Gastrocnemius medialis (tissue), 4 donors: ENCODE data around the gene ADIPOR2. TPM values are rescaled to one million over a fixed set of nuclear protein-coding genes. Genes with fewer than 3 reads are reported as not detected.

ENCODE experiments used
- ATAC-seq, 2 donors: fragments of 150-250 bp; one replicate each; pipeline ENCODE4 v1.9.1; 2016
- DNase-seq, 2 donors: peaks; one replicate each; pipeline ENCODE4 v3.0.0-alpha.2; 2019
- H3K27ac ChIP-seq, 4 donors: fragments of 200-600 bp; sonication (generic); 1 replicate in 1 of 4; 2 replicates in 3 of 4; pipeline ENCODE4 v1.5.1; 2016 to 2018; ENCODE audit warnings: mild to moderate bottlenecking in 2 of 4, moderate library complexity in 1 of 4
- H3K27me3 ChIP-seq, 3 donors: fragments of 200-600 bp; sonication (generic) in 2 of 3; 1 replicate in 1 of 3; 2 replicates in 2 of 3; pipeline versions ENCODE4 v1.5.1 to v1.6.0; 2016 to 2019; ENCODE audit warnings: mild to moderate bottlenecking in 1 of 3, moderate library complexity in 1 of 3
- H3K36me3 ChIP-seq, 2 donors: fragments of 200-600 bp; sonication (generic) in 1 of 2; one replicate each; pipeline ENCODE4 v1.5.1; 2017 to 2018
- H3K4me1 ChIP-seq, 2 donors: fragments of 200-600 bp; sonication (generic) in 1 of 2; one replicate each; pipeline ENCODE4 v1.5.1; 2016 to 2017; ENCODE audit warnings: mild to moderate bottlenecking in 2 of 2
- H3K4me3 ChIP-seq, 4 donors: fragments of 200-600 bp; sonication (generic) in 3 of 4; 1 replicate in 1 of 4; 2 replicates in 3 of 4; pipeline ENCODE4 v1.5.1; 2016 to 2019; ENCODE audit warnings: mild to moderate bottlenecking in 2 of 4
- H3K9me3 ChIP-seq, 3 donors: fragments of 200-600 bp; sonication (generic) in 2 of 3; 1 replicate in 1 of 3; 2 replicates in 2 of 3; pipeline ENCODE4 v1.5.1; 2016 to 2019
- POLR2A ChIP-seq, 2 donors: fragments of 450-650 bp; IDR thresholded peaks; one replicate each; pipeline ENCODE4 v1.6.1; 2017; ENCODE audit warnings: antibody characterized with exemption in 2 of 2, mild to moderate bottlenecking in 2 of 2, moderate library complexity in 2 of 2
- in situ Hi-C, 4 donors: fragments of 200-750 bp; cut with MboI; loops; one replicate each; pipeline versions ENCODE4 v1.15.0 to v1.8.0; 2017; ENCODE audit warnings: low sequenced_read_pairs in 4 of 4
- intact Hi-C: fragments of 100-400 bp; cut with DNase I; formaldehyde crosslinking; loops from one replicate; pipeline ENCODE4 v1.15.1; 2023; ENCODE audit warnings: low total_unique reads
- total RNA-seq, 4 donors: library from RNA; depleted of rRNA; stranded (reverse); fragments of >200 nt; gene quantifications; one replicate each; pipeline versions ENCODE4 v1.1.0 to v1.2.3, GENCODE V29; 2016
- TF ChIP-seq, protein P1 (sequence below), 5 experiments: fragments of 450-650 bp in 3 of 5; fragments of 200-600 bp in 2 of 5; sonication (generic) in 2 of 5; IDR thresholded peaks in 4 of 5; conservative IDR thresholded peaks in 1 of 5; 1 replicate in 4 of 5; 2 replicates in 1 of 5; pipeline ENCODE4 v1.5.1; 2016 to 2019; ENCODE audit warnings: antibody characterized with exemption in 5 of 5, mild to moderate bottlenecking in 3 of 5, moderate library complexity in 3 of 5

The ADIPOR2 gene
- total RNA-seq, 4 donors from 2014 or later, result 18.9 to 47.4 (median 25.1) TPM

DNA sequence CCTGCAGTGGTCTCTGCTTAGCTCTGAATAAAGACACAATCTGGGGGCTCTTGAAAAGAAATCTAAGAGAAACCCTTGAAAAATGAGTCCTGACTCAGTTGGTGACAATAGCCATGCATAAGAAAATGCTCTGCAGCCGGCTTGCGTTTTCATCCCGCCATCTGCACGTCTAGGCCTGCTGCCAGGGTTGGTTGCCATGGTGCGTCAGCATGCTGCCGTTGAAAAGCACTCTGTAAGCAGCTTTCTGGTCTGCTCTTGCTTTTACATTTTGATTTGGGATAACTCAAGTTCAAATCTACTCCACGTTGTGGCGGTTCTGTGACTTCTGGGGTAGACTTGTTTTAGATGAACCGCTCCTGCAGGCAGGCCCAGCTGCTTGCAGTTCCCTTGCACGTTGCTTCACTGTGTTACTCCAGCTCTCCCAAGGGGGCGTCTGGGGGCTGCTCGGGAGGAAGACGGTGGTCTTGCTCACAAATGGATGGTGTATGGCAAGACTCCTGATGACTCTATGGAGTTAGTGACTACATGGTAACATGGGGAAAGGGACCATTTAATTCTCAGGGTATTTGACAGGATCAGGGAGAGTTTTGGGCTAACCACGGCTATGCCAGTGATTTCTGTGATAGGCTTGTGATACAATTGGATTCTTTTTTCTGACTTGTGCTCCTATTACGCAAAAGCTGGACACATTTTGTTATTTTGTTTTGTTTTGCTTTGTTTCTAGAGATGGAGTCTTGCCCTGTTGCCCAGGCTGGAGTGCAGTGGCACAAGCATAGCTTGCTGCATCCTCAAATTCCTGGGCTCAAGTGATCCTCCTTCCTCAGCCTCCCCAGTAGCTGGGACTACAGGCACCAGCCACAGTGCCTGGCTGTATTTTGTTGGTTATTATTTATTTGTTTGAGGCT lies 46.1 kb upstream of the ADIPOR2 start:
- Histone ChIP-seq H3K27me3 (no peaks in the 10 kb centered on the region), H3K4me3 (no peak overlapping the region), H3K27ac (no peak overlapping the region), H3K9me3 (no peaks in the 10 kb centered on the region), H3K36me3 (no peaks in the 10 kb centered on the region), H3K4me1 (peaks cover 3 to 7% of the 10 kb centered on the region in 2 donors)
- ATAC-seq (peak in 1 of 2 donors; percentile 47), DNase-seq (peak; percentile 38 to 52)
- in situ Hi-C loops, result loop anchor here in 1 of 4 donors (5.0 to 25.0 kb wide), 3 partner anchors 148 to 1143 kb away; partner anchors contain the start of gene FKBP4
- TF ChIP-seq, protein P1, sequence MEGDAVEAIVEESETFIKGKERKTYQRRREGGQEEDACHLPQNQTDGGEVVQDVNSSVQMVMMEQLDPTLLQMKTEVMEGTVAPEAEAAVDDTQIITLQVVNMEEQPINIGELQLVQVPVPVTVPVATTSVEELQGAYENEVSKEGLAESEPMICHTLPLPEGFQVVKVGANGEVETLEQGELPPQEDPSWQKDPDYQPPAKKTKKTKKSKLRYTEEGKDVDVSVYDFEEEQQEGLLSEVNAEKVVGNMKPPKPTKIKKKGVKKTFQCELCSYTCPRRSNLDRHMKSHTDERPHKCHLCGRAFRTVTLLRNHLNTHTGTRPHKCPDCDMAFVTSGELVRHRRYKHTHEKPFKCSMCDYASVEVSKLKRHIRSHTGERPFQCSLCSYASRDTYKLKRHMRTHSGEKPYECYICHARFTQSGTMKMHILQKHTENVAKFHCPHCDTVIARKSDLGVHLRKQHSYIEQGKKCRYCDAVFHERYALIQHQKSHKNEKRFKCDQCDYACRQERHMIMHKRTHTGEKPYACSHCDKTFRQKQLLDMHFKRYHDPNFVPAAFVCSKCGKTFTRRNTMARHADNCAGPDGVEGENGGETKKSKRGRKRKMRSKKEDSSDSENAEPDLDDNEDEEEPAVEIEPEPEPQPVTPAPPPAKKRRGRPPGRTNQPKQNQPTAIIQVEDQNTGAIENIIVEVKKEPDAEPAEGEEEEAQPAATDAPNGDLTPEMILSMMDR (IDR thresholded peaks at IDR 0.05 in 4 of 5, conservative IDR thresholded peaks at IDR 0.05 in 1 of 5), result no peak
- no peak for TF ChIP-seq POLR2A (IDR thresholded peaks at IDR 0.05)
- intact Hi-C loops, result no loop called here

DNA sequence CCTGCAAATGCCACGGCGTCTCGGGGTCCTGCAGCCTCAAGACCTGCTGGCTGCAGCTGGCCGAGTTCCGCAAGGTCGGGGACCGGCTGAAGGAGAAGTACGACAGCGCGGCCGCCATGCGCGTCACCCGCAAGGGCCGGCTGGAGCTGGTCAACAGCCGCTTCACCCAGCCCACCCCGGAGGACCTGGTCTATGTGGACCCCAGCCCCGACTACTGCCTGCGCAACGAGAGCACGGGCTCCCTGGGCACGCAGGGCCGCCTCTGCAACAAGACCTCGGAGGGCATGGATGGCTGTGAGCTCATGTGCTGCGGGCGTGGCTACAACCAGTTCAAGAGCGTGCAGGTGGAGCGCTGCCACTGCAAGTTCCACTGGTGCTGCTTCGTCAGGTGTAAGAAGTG lies 45.1 kb upstream of the ADIPOR2 start:
- H3K36me3 ChIP-seq, result no peaks in the 10 kb centered on the region
- peaks cover 3 to 7% of the 10 kb centered on the region in 2 donors for H3K4me1 ChIP-seq
- no peak overlapping the region for H3K4me3 ChIP-seq
- intact Hi-C loops, result no loop called here
- ATAC-seq (no peak), DNase-seq (no peak)
- no peaks in the 10 kb centered on the region for H3K9me3 ChIP-seq
- no peak overlapping the region for H3K27ac ChIP-seq
- TF ChIP-seq, protein P1 (IDR thresholded peaks at IDR 0.05 in 4 of 5, conservative IDR thresholded peaks at IDR 0.05 in 1 of 5), result no peak
- no peak for TF ChIP-seq POLR2A (IDR thresholded peaks at IDR 0.05)
- no peaks in the 10 kb centered on the region for H3K27me3 ChIP-seq
- in situ Hi-C loops, result loop anchor here in 1 of 4 donors (5.0 to 25.0 kb wide), 3 partner anchors 146 to 1141 kb away; partner anchors contain the start of gene FKBP4

DNA sequence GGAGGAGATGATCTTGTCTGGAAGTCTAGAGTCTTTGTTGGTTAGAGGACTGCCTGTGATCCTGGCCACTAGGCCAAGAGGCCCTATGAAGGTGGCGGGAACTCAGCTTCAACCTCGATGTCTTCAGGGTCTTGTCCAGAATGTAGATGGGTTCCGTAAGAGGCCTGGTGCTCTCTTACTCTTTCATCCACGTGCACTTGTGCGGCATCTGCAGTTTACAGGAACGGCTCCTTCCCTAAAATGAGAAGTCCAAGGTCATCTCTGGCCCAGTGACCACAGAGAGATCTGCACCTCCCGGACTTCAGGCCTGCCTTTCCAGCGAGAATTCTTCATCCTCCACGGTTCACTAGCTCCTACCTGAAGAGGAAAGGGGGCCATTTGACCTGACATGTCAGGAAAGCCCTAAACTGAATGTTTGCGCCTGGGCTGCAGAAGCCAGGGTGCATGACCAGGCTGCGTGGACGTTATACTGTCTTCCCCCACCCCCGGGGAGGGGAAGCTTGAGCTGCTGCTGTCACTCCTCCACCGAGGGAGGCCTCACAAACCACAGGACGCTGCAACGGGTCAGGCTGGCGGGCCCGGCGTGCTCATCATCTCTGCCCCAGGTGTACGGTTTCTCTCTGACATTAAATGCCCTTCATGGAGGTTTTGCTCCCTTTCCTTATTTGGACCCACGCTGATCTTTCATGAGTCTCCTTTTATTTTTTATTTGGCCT lies 44.1 kb upstream of the ADIPOR2 start:
- Histone ChIP-seq H3K36me3 (no peaks in the 10 kb centered on the region), H3K27me3 (no peaks in the 10 kb centered on the region), H3K4me3 (no peak overlapping the region), H3K4me1 (peaks cover 3 to 7% of the 10 kb centered on the region in 2 donors), H3K9me3 (no peaks in the 10 kb centered on the region), H3K27ac (no peak overlapping the region)
- intact Hi-C loops, result no loop called here
- TF ChIP-seq, protein P1 (IDR thresholded peaks at IDR 0.05 in 4 of 5, conservative IDR thresholded peaks at IDR 0.05 in 1 of 5), result no peak
- TF ChIP-seq POLR2A (IDR thresholded peaks at IDR 0.05), result no peak
- DNase-seq (no peak), ATAC-seq (no peak)
- in situ Hi-C loops, result loop anchor here in 1 of 4 donors (5.0 to 25.0 kb wide), 3 partner anchors 146 to 1141 kb away; partner anchors contain the start of gene FKBP4

DNA sequence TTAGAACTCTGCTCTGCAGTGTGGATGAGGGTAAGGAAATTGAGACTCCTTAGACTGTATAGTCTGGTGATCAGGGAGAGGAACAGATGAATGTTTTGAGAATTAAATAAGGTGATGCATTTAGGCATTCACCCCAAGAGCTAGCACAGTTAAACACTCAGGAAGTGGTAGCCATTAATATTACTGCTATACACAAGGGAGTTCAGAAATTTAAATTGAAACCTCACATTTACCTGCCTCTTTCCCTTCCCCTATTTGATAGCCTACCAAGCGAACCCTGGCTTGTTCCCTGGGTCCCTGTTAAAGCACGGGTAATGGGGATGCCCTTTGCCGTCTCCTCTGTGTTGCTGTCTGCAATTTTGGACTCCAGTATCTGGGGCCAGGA lies 43.6 kb upstream of the ADIPOR2 start:
- in situ Hi-C loops, result loop anchor here in 1 of 4 donors (5.0 to 25.0 kb wide), 3 partner anchors 145 to 1140 kb away; partner anchors contain the start of gene FKBP4
- Histone ChIP-seq H3K27me3 (no peaks in the 10 kb centered on the region), H3K4me1 (peaks cover 3 to 7% of the 10 kb centered on the region in 2 donors), H3K27ac (no peak overlapping the region), H3K4me3 (no peak overlapping the region), H3K36me3 (no peaks in the 10 kb centered on the region), H3K9me3 (no peaks in the 10 kb centered on the region)
- ATAC-seq (no peak), DNase-seq (no peak)
- intact Hi-C loops, result no loop called here
- no peak for TF ChIP-seq POLR2A (IDR thresholded peaks at IDR 0.05)
- TF ChIP-seq, protein P1 (IDR thresholded peaks at IDR 0.05 in 4 of 5, conservative IDR thresholded peaks at IDR 0.05 in 1 of 5), result no peak
